Measurements from ENCODE around the gene NDC1. TPM values are rescaled to one million over a fixed set of nuclear protein-coding genes. Genes with fewer than 3 reads are reported as not detected.

NDC1 gene
- total RNA-seq, 1 donor from 2014 or later, result 94.3 TPM

DNA sequence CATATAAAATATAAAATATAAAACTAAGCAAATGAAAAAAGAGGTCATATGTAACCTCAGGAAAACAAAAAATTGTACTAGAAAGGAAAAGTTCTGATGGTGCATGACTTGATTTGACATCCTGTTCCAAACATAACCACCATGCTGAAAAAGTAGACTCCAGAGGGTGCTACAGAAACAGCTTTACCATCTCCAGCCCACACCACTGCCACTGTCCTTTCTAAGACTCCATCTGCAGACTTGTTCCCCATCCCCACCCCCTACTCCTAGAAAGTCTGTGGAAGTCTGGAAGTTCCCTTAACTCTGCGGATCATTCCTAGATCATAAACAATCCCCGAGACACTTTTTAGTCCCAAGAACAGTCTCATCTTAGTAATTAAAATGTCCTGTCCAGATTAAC lies 119.7 kb downstream of the NDC1 start:
- Histone ChIP-seq H2AFZ (replicated peaks) (no peak overlapping the region), H3K4me2 (no peak overlapping the region), H3K9ac (no peak overlapping the region), H3K79me2 (ENCODE audit: low read depth) (no peaks in the 10 kb centered on the region), H4K20me1 (ENCODE audit: low read depth) (no peaks in the 10 kb centered on the region), H3K4me3 (no peak overlapping the region), H3K27me3 (no peaks in the 10 kb centered on the region), H3F3A (ENCODE audit: low read depth) (no peaks in the 10 kb centered on the region), H3K27ac (no peak overlapping the region), H3K36me3 (no peaks in the 10 kb centered on the region), H3K9me3 (ENCODE audit: low read depth) (no peaks in the 10 kb centered on the region), H3K4me1 (no peaks in the 10 kb centered on the region)
- TF ChIP-seq, protein P1, sequence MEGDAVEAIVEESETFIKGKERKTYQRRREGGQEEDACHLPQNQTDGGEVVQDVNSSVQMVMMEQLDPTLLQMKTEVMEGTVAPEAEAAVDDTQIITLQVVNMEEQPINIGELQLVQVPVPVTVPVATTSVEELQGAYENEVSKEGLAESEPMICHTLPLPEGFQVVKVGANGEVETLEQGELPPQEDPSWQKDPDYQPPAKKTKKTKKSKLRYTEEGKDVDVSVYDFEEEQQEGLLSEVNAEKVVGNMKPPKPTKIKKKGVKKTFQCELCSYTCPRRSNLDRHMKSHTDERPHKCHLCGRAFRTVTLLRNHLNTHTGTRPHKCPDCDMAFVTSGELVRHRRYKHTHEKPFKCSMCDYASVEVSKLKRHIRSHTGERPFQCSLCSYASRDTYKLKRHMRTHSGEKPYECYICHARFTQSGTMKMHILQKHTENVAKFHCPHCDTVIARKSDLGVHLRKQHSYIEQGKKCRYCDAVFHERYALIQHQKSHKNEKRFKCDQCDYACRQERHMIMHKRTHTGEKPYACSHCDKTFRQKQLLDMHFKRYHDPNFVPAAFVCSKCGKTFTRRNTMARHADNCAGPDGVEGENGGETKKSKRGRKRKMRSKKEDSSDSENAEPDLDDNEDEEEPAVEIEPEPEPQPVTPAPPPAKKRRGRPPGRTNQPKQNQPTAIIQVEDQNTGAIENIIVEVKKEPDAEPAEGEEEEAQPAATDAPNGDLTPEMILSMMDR (IDR thresholded peaks at IDR 0.05), result no peak
- TF ChIP-seq EZH2 (IDR thresholded peaks at IDR 0.05) (no peak), EZH2phosphoT487 (IDR thresholded peaks at IDR 0.05) (no peak)
- H3K4me1 Mint-ChIP-seq, result no peaks in the 10 kb centered on the region
- H3K27me3 Mint-ChIP-seq (ENCODE audit: insufficient read depth, low read depth), result peaks cover 2% of the 10 kb centered on the region
- no peak for DNase-seq (ENCODE audit: low spot score)
- H3K4me3 Mint-ChIP-seq, result no peak overlapping the region
- no peaks in the 10 kb centered on the region for H3K9me3 Mint-ChIP-seq
- no peaks in the 10 kb centered on the region for H3K36me3 Mint-ChIP-seq
- H3K27ac Mint-ChIP-seq, result no peak overlapping the region

DNA sequence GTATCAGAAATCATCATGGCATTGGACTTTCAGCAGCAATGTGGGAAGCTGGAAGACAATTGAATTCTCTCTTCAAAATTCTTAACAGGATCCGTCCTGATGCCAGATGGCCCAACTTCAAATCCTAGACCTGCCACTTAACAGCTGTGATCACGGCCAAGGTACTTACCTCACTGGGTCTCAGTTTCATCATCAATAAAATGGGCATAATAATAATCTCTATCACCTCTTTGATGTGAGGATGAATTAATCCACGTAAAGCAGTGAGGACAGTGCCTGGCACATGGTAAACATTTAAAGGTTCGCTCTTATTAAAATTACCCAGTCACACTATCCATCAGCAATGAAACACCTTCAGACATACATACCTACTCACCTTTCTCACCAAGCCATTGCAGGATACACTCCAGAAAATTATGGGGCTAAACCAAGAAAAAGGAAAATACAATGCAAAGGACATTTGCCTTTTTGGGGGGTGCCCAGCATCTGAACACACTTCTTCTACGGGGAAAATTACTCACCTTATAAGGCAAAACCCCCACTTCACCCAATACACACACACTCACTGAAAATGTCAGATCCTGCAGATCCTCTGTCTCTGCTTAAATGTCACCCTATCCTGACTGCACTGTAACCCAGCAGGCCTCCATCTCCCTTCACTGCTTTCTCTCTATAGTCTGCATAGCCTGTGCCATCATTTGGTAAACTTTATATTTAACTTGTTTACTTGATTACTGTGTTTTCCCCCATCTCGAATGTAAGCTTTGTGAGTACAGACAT lies 120.9 kb downstream of the NDC1 start:
- no peak for DNase-seq (ENCODE audit: low spot score)

DNA sequence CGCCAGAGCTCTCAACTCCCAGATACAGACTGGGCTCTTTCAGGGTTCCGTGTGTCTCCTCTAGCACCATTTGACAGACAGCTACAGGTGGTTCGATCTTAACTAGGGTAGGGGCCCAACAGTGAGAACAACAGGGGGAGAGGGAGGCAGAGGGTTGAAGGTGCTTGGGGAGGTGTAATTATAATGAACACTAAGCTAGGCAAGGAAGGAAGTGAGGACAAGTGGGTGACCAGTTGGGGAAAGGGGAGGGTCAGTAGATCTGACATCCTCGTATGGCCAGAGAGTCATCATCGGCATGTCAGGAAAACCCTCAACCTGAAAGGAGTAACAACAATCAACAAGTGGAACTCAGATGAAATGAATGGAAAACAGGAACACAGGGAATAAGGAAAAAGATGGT lies 121.9 kb downstream of the NDC1 start:
- Histone ChIP-seq H3K27ac (no peak overlapping the region), H3K79me2 (ENCODE audit: low read depth) (no peaks in the 10 kb centered on the region), H3K4me1 (no peaks in the 10 kb centered on the region), H2AFZ (replicated peaks) (peak overlapping the region; percentile 84), H3K4me3 (no peak overlapping the region), H3K4me2 (no peak overlapping the region), H3K36me3 (no peaks in the 10 kb centered on the region), H3K27me3 (no peaks in the 10 kb centered on the region), H3F3A (ENCODE audit: low read depth) (no peaks in the 10 kb centered on the region), H3K9me3 (ENCODE audit: low read depth) (no peaks in the 10 kb centered on the region), H4K20me1 (ENCODE audit: low read depth) (no peaks in the 10 kb centered on the region), H3K9ac (no peak overlapping the region)
- no peaks in the 10 kb centered on the region for H3K36me3 Mint-ChIP-seq
- H3K4me3 Mint-ChIP-seq, result no peak overlapping the region
- H3K27ac Mint-ChIP-seq, result no peak overlapping the region
- TF ChIP-seq, protein P1 (IDR thresholded peaks at IDR 0.05), result no peak
- TF ChIP-seq EZH2 (IDR thresholded peaks at IDR 0.05) (no peak), EZH2phosphoT487 (IDR thresholded peaks at IDR 0.05) (no peak)
- H3K9me3 Mint-ChIP-seq, result no peaks in the 10 kb centered on the region
- no peak for DNase-seq (ENCODE audit: low spot score)
- H3K27me3 Mint-ChIP-seq (ENCODE audit: insufficient read depth, low read depth), result peaks cover 2% of the 10 kb centered on the region
- no peaks in the 10 kb centered on the region for H3K4me1 Mint-ChIP-seq

More for the DNA sequence above, 120.9 kb downstream of the NDC1 start:
- H3K4me1 ChIP-seq, result no peaks in the 10 kb centered on the region
- no peaks in the 10 kb centered on the region for H3K36me3 ChIP-seq
- no peaks in the 10 kb centered on the region for H3K27me3 ChIP-seq
- H3K4me3 Mint-ChIP-seq, result no peak overlapping the region
- H3K9ac ChIP-seq, result no peak overlapping the region
- H3K4me1 Mint-ChIP-seq, result no peaks in the 10 kb centered on the region
- no peaks in the 10 kb centered on the region for H3K79me2 ChIP-seq (ENCODE audit: low read depth)
- no peak overlapping the region for H3K27ac Mint-ChIP-seq
- H3K9me3 ChIP-seq (ENCODE audit: low read depth), result no peaks in the 10 kb centered on the region
- peaks cover 2% of the 10 kb centered on the region for H3K27me3 Mint-ChIP-seq (ENCODE audit: insufficient read depth, low read depth)
- TF ChIP-seq, protein P1 (IDR thresholded peaks at IDR 0.05), result no peak
- TF ChIP-seq EZH2 (IDR thresholded peaks at IDR 0.05) (no peak), EZH2phosphoT487 (IDR thresholded peaks at IDR 0.05) (no peak)
- H4K20me1 ChIP-seq (ENCODE audit: low read depth), result no peaks in the 10 kb centered on the region
- no peaks in the 10 kb centered on the region for H3K9me3 Mint-ChIP-seq
- H3K4me3 ChIP-seq, result no peak overlapping the region
- H3K36me3 Mint-ChIP-seq, result no peaks in the 10 kb centered on the region
- H2AFZ ChIP-seq (replicated peaks), result no peak overlapping the region
- no peaks in the 10 kb centered on the region for H3F3A ChIP-seq (ENCODE audit: low read depth)
- H3K27ac ChIP-seq, result no peak overlapping the region
- H3K4me2 ChIP-seq, result no peak overlapping the region
